ENCODE results near the gene SLC26A11.

SLC26A11 gene

DNA sequence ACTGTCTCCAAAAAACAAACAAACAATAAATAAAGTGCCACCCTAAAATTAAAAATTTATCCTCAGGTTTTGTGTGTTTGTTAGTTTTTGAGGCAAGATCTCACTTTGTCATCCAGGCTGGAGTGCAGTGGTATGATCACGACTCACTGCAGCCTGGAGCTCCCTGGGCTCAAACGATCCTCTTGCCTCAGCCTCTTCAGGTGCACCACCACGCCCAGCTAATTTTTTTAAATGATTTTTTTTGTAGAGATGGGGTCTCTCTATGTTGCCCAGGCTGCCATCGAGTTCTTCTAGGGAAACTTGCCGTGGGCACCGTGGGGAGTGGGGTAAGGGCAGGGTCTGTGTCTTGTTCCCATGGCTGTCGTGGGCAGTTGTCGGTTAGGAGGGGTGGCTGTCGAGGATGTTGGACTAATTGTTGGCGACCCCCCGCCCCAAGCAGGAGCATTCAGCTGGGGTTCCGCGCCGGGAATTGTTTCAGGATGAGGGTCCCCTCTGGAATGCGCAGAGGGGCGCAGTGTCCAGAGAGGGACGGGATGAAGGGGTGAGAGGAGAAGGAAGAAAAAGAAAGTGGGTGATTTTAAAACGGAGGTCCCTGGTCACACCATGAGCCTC is 39.3 kb downstream of the SLC26A11 start:
- Histone ChIP-seq H3K36me3 (ENCODE audit: low read length) (no peaks in the 10 kb centered on the region), H3K4me3 (ENCODE audit: insufficient read depth, low read length, poor library complexity, severe bottlenecking) (peak overlapping the region; percentile 59), H3F3A (ENCODE audit: insufficient read depth) (peaks cover 25% of the 10 kb centered on the region), H3K4me2 (ENCODE audit: low read depth, low read length, poor library complexity, severe bottlenecking) (peak overlapping the region; percentile 56), H3K27ac (ENCODE audit: low read depth, low read length) (no peak overlapping the region), H3K9me2 (replicated peaks; ENCODE audit: insufficient read depth, low read length) (no peaks in the 10 kb centered on the region), H3K9me3 (ENCODE audit: insufficient read depth, low read length) (no peaks in the 10 kb centered on the region), H2AFZ (ENCODE audit: low read depth, low read length, severe bottlenecking) (peak overlapping the region; percentile 91), H3K9ac (ENCODE audit: low read length) (peak overlapping the region; percentile 63), H3K79me2 (ENCODE audit: insufficient read depth, low read length) (no peaks in the 10 kb centered on the region), H3K27me3 (ENCODE audit: low read length) (no peaks in the 10 kb centered on the region), H4K20me1 (ENCODE audit: low read depth, low read length) (no peaks in the 10 kb centered on the region)
- TF ChIP-seq, protein P1, sequence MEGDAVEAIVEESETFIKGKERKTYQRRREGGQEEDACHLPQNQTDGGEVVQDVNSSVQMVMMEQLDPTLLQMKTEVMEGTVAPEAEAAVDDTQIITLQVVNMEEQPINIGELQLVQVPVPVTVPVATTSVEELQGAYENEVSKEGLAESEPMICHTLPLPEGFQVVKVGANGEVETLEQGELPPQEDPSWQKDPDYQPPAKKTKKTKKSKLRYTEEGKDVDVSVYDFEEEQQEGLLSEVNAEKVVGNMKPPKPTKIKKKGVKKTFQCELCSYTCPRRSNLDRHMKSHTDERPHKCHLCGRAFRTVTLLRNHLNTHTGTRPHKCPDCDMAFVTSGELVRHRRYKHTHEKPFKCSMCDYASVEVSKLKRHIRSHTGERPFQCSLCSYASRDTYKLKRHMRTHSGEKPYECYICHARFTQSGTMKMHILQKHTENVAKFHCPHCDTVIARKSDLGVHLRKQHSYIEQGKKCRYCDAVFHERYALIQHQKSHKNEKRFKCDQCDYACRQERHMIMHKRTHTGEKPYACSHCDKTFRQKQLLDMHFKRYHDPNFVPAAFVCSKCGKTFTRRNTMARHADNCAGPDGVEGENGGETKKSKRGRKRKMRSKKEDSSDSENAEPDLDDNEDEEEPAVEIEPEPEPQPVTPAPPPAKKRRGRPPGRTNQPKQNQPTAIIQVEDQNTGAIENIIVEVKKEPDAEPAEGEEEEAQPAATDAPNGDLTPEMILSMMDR (IDR thresholded peaks at IDR 0.05; ENCODE audit: insufficient read depth, low read length, poor library complexity, severe bottlenecking): no peak
- no peak for TF ChIP-seq EZH2phosphoT487 (conservative IDR thresholded peaks at IDR 0.05; ENCODE audit: low read length)

DNA sequence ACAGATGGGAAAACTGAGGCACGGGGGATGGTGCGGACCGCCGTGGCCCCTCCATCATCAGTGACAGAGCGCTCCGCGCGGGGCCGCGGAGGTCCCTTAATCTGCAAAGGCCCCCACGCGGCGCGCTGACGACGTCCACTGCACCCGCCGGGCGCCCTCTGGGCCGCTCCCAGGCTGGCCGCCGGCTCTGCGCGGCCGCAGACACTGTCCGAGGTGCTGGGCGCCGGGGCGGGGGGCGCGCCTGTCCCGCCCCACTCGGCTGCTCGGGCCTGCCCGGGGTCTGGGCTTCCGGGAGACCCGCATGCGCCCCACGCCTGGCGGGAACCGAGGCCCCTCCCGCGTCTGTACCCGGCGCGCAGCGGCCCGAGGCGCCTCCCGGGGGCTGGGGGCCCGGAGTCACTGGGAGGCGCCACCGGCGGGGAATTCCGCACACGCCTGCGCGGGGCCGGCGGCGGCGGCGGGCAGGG is 39.9 kb downstream of the SLC26A11 start:
- peak overlapping the region; percentile 56 for H3K4me2 ChIP-seq (ENCODE audit: low read depth, low read length, poor library complexity, severe bottlenecking)
- no peaks in the 10 kb centered on the region for H3K36me3 ChIP-seq (ENCODE audit: low read length)
- no peaks in the 10 kb centered on the region for H3K9me3 ChIP-seq (ENCODE audit: insufficient read depth, low read length)
- H2AFZ ChIP-seq (ENCODE audit: low read depth, low read length, severe bottlenecking): peak overlapping the region; percentile 91
- peak overlapping the region; percentile 63 for H3K9ac ChIP-seq (ENCODE audit: low read length)
- TF ChIP-seq, protein P1 (IDR thresholded peaks at IDR 0.05; ENCODE audit: insufficient read depth, low read length, poor library complexity, severe bottlenecking): no peak
- TF ChIP-seq EZH2phosphoT487 (conservative IDR thresholded peaks at IDR 0.05; ENCODE audit: low read length): no peak
- H3F3A ChIP-seq (ENCODE audit: insufficient read depth): peaks cover 25% of the 10 kb centered on the region
- H3K27me3 ChIP-seq (ENCODE audit: low read length): no peaks in the 10 kb centered on the region
- no peaks in the 10 kb centered on the region for H4K20me1 ChIP-seq (ENCODE audit: low read depth, low read length)
- H3K9me2 ChIP-seq (replicated peaks; ENCODE audit: insufficient read depth, low read length): no peaks in the 10 kb centered on the region
- H3K79me2 ChIP-seq (ENCODE audit: insufficient read depth, low read length): no peaks in the 10 kb centered on the region
- no peak overlapping the region for H3K27ac ChIP-seq (ENCODE audit: low read depth, low read length)
- peak overlapping the region; percentile 59 for H3K4me3 ChIP-seq (ENCODE audit: insufficient read depth, low read length, poor library complexity, severe bottlenecking)

DNA sequence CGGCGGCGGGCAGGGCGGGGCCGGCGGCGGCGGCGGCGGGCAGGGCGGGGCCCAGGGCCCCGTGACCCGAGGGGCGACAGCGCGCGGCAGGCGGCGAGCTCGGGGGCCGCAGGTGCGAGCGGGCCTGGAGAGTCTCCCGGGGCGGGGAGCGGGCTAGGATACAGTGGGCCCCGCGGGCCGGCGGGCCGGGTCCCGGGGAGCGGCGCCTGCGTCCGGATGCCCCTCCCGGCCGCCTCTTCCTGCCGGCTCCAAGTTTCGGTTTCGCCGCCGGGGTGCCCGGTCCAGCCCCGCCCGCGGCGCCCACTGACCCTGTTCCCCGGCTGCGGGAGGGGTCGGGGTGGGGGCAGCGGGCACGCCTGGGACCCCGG is 40.5 kb downstream of the SLC26A11 start, which contains the start of gene RNF213:
Gene RNF213, plus strand, starts transcription at position 62 of the 368 bp plus-strand sequence. CDS start 2,830 bp downstream, outside the sequence.
- H3F3A ChIP-seq (ENCODE audit: insufficient read depth): peaks cover 25% of the 10 kb centered on the region
- no peak within 1 kb of the TSS for H3K27ac ChIP-seq (ENCODE audit: low read depth, low read length)
- H3K4me3 ChIP-seq (ENCODE audit: insufficient read depth, low read length, poor library complexity, severe bottlenecking): peak within 1 kb of the TSS; percentile 88
- no peaks in the 10 kb centered on the region for H3K9me3 ChIP-seq (ENCODE audit: insufficient read depth, low read length)
- peak within 1 kb of the TSS; percentile 91 for H2AFZ ChIP-seq (ENCODE audit: low read depth, low read length, severe bottlenecking)
- H3K79me2 ChIP-seq (ENCODE audit: insufficient read depth, low read length): no peaks in the 10 kb centered on the region
- no peak for TF ChIP-seq EZH2phosphoT487 (conservative IDR thresholded peaks at IDR 0.05; ENCODE audit: low read length)
- TF ChIP-seq, protein P1 (IDR thresholded peaks at IDR 0.05; ENCODE audit: insufficient read depth, low read length, poor library complexity, severe bottlenecking): no peak
- H4K20me1 ChIP-seq (ENCODE audit: low read depth, low read length): no peaks in the 10 kb centered on the region
- no peaks in the 10 kb centered on the region for H3K27me3 ChIP-seq (ENCODE audit: low read length)
- peak within 1 kb of the TSS; percentile 68 for H3K4me2 ChIP-seq (ENCODE audit: low read depth, low read length, poor library complexity, severe bottlenecking)
- no peaks in the 10 kb centered on the region for H3K36me3 ChIP-seq (ENCODE audit: low read length)
- no peaks in the 10 kb centered on the region for H3K9me2 ChIP-seq (replicated peaks; ENCODE audit: insufficient read depth, low read length)
- peak within 1 kb of the TSS; percentile 89 for H3K9ac ChIP-seq (ENCODE audit: low read length)
